ENCODE data around the gene ATP6V0D1. TPM values are rescaled to one million over a fixed set of nuclear protein-coding genes. Genes with fewer than 3 reads are reported as not detected.
A peak's percentile ranks its signal among the peaks of the same experiment; 100 is the strongest.

ATP6V0D1 gene
- total and polyA plus RNA-seq, 2 of the 4 experiments (the other 2 are of a cell fraction): 112 to 124 TPM

GRCh38 chr16:67435758-67436164 is 45.2 kb downstream of the ATP6V0D1 start:
- no peak for ATAC-seq (ENCODE audit: low read depth)
- Histone ChIP-seq H2BK15ac (ENCODE audit: low read depth, low read length) (no peak overlapping the region), H3K4me2 (ENCODE audit: low read depth, low read length) (no peak overlapping the region), H3K4me3 (ENCODE audit: insufficient read depth, low read depth, low read length) (no peak overlapping the region), H3K56ac (ENCODE audit: extremely low read depth, insufficient read depth, low read length) (no peak overlapping the region), H2AK5ac (ENCODE audit: low read depth, low read length) (no peak overlapping the region), H3K9me1 (ENCODE audit: insufficient read depth, low read length) (0 out of 2 replicates have a peak, but pooled peaks cover 5% of the 10 kb centered on the region), H3K36me3 (ENCODE audit: control insufficient read depth, insufficient read depth, low read length) (peaks cover 35% of the 10 kb centered on the region), H3K9me3 (ENCODE audit: control insufficient read depth, insufficient read depth, low read length) (no peaks in the 10 kb centered on the region), H2BK20ac (ENCODE audit: low read depth, low read length) (no peak overlapping the region), H3K9ac (ENCODE audit: low read depth, low read length) (no peak overlapping the region), H4K91ac (ENCODE audit: insufficient read depth, low read depth, low read length) (no peak overlapping the region), H3K27me3 (ENCODE audit: control insufficient read depth, insufficient read depth, low read length) (peaks cover 3% of the 10 kb centered on the region; the same call in 1 of the 2 replicates), H2BK120ac (ENCODE audit: low read depth, low read length) (no peak overlapping the region), H4K5ac (ENCODE audit: low read depth, low read length) (no peak overlapping the region), H3K14ac (replicated peaks; ENCODE audit: low read depth, low read length) (no peak overlapping the region), H2AFZ (replicated peaks; ENCODE audit: low read length, poor library complexity) (peak overlapping the region; percentile 32), H3K23ac (ENCODE audit: low read depth, low read length) (no peak overlapping the region), H4K20me1 (ENCODE audit: insufficient read depth, low read length) (peaks cover 9% of the 10 kb centered on the region), H3K18ac (ENCODE audit: low read depth, low read length) (no peak overlapping the region), H3K4me1 (ENCODE audit: control insufficient read depth, insufficient read depth, low read length) (peaks cover 3% of the 10 kb centered on the region; the same call in 1 of the 2 replicates), H3K27ac (ENCODE audit: insufficient read depth, low read length) (no peak overlapping the region), H2BK5ac (ENCODE audit: low read depth, low read length, poor library complexity, severe bottlenecking) (no peak overlapping the region), H2AK9ac (replicated peaks; ENCODE audit: low read depth, low read length, poor library complexity) (peak overlapping the region; percentile 70), H3K79me1 (ENCODE audit: low read depth in 1 of 2, low read length in 2 of 2) (no peaks in the 10 kb centered on the region), H4K8ac (ENCODE audit: low read depth in 2 of 2, low read length in 2 of 2) (no peak overlapping the region), H3K4ac (ENCODE audit: low read depth, low read length) (no peak overlapping the region)
- no peak for DNase-seq
- dilution Hi-C loops (cut with HindIII; ENCODE audit: low sequenced_read_pairs, unreplicated experiment): no loop called here
- intact Hi-C loops (cut with micrococcal nuclease): no loop called here
- 95% methylated on average over 5 of the region's 16 CpGs; no CpG with 5 or more reads in 1 of the 2 experiments for WGBS, 2 experiments (ENCODE audit: extremely low coverage in 2 of 2, insufficient read length in 1 of 2)
- ChIA-PET CTCF (no interaction called here), POLR2A (ENCODE audit: unreplicated experiment) (no interaction called here)
- TF ChIP-seq SMC3 (IDR thresholded peaks at IDR 0.05; ENCODE audit: low read depth, low read length) (no peak), MAFK (IDR thresholded peaks at IDR 0.05; ENCODE audit: low read depth, low read length) (no peak), BHLHE40 (IDR thresholded peaks at IDR 0.05; ENCODE audit: low read depth, low read length) (no peak), CHD1 (IDR thresholded peaks at IDR 0.05; ENCODE audit: low read depth, low read length) (no peak), USF2 (IDR thresholded peaks at IDR 0.05; ENCODE audit: low read depth, low read length) (no peak), MXI1 (IDR thresholded peaks at IDR 0.05; ENCODE audit: borderline replicate concordance, low read depth, low read length) (no peak), RCOR1 (IDR thresholded peaks at IDR 0.05; ENCODE audit: insufficient replicate concordance, low read length) (no peak), RFX5 (IDR thresholded peaks at IDR 0.05; ENCODE audit: low read depth, low read length) (no peak), NFE2L2 (IDR thresholded peaks at IDR 0.05; ENCODE audit: low read depth, low read length) (no peak), RAD21 (IDR thresholded peaks at IDR 0.05; ENCODE audit: low read length) (no peak), CEBPB (IDR thresholded peaks at IDR 0.05; ENCODE audit: low read depth, low read length) (no peak), FOS (IDR thresholded peaks at IDR 0.05; ENCODE audit: low read depth, low read length) (no peak), MAZ (IDR thresholded peaks at IDR 0.05; ENCODE audit: borderline replicate concordance, low read depth, low read length) (no peak), POLR2A (IDR thresholded peaks at IDR 0.05; ENCODE audit: low read depth, low read length) (no peak), CTCF (conservative IDR thresholded peaks at IDR 0.05; ENCODE audit: low read depth, low read length) (no peak)
- TF ChIP-seq, protein P1, sequence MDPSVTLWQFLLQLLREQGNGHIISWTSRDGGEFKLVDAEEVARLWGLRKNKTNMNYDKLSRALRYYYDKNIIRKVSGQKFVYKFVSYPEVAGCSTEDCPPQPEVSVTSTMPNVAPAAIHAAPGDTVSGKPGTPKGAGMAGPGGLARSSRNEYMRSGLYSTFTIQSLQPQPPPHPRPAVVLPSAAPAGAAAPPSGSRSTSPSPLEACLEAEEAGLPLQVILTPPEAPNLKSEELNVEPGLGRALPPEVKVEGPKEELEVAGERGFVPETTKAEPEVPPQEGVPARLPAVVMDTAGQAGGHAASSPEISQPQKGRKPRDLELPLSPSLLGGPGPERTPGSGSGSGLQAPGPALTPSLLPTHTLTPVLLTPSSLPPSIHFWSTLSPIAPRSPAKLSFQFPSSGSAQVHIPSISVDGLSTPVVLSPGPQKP (IDR thresholded peaks at IDR 0.05; ENCODE audit: borderline replicate concordance, low read depth, low read length): no peak
- BruUV-seq (replicated peaks): no TSS peak
- in situ Hi-C loops (cut with MboI; ENCODE audit: low sequenced_read_pairs): no loop called here
